GM12878 (cell line): Measurements from ENCODE around the gene TBKBP1. TPM values are rescaled to one million over a fixed set of nuclear protein-coding genes. Genes with fewer than 3 reads are reported as not detected.

Source experiments
- ATAC-seq: fragments of 200-7000 bp; cut with Tn5 transposase; 3 replicates; pipeline ENCODE4 v1.9.1; 2020; ENCODE audit warnings: mild to moderate bottlenecking, moderate library complexity
- BruUV-seq: library from RNA; stranded (reverse); fragments of 400-500 nt; replicated peaks from 2 replicates; lab custom pipeline; 2021; lab: Mats Ljungman, UMichigan
- CTCF ChIA-PET: fragments of 300-600 bp; sonication (Branson Sonifier 250); formaldehyde crosslinking; extraction: SDS; loops from one replicate; lab custom pipeline; 2021; ENCODE audit warnings: inconsistent platforms; lab: Yijun Ruan, JAX
- POLR2A ChIA-PET: fragments of 350-600 bp; formaldehyde crosslinking; extraction: SDS; loops from one replicate; lab custom pipeline; 2021; ENCODE audit warnings: inconsistent platforms; lab: Charles Lee
- RAD21 ChIA-PET: fragments of 300-600 bp; sonication (Branson Sonifier 250); formaldehyde crosslinking; loops from one replicate; lab custom pipeline; 2023; ENCODE audit warnings: antibody characterized with exemption; ENCODE audit not compliant: unreplicated experiment; lab: Charles Lee
- SMC1A ChIA-PET: fragments of 300-600 bp; sonication (Branson Sonifier 250); formaldehyde crosslinking; loops from one replicate; lab custom pipeline; 2023; ENCODE audit not compliant: unreplicated experiment, uncharacterized antibody; lab: Charles Lee
- DNase-seq: peaks from one replicate; pipeline ENCODE4 v3.0.0-alpha.2; 2011; ENCODE audit warnings: low read depth, low spot score
- FAIRE-seq: peaks from 3 replicates; lab custom pipeline; 2011; peaks lifted over from hg19 to GRCh38; lab: Jason Lieb, UNC
- H2AFZ ChIP-seq: 2 replicates; pipeline ENCODE4 v1.6.0; 2011; ENCODE audit warnings: low read depth, low read length, control low read depth; ENCODE audit not compliant: control insufficient read depth
- H3K27ac ChIP-seq: 2 replicates; pipeline ENCODE4 v1.5.1; 2011; ENCODE audit warnings: control low read depth; ENCODE audit not compliant: control insufficient read depth, insufficient read depth
- H3K27me3 ChIP-seq, 2 experiments: replicated peaks in 1 of 2; 2 replicates each; pipeline versions ENCODE4 v1.6.0 to v1.6.1; 2011; ENCODE audit warnings: low read length in 1 of 2; ENCODE audit not compliant: control insufficient read depth in 2 of 2, insufficient read depth in 2 of 2
- H3K36me3 ChIP-seq, 2 experiments: 2 replicates each; pipeline ENCODE4 v1.5.1; 2011; ENCODE audit warnings: low read length in 1 of 2; ENCODE audit not compliant: control insufficient read depth in 2 of 2, insufficient read depth in 2 of 2
- H3K4me1 ChIP-seq: 2 replicates; pipeline ENCODE4 v1.6.1; 2011; ENCODE audit warnings: mild to moderate bottlenecking, low read length, moderate library complexity, mixed read lengths; ENCODE audit not compliant: control insufficient read depth, insufficient read depth
- H3K4me2 ChIP-seq: 2 replicates; pipeline ENCODE4 v1.6.0; 2011; ENCODE audit warnings: control low read depth; ENCODE audit not compliant: control insufficient read depth, insufficient read depth
- H3K4me3 ChIP-seq: fragments of 200-600 bp; sonication (generic); 2 replicates; pipeline ENCODE4 v1.5.1; 2016
- H3K79me2 ChIP-seq: 2 replicates; pipeline ENCODE4 v1.6.0; 2011; ENCODE audit warnings: low read length; ENCODE audit not compliant: control insufficient read depth, insufficient read depth
- H3K9ac ChIP-seq: 2 replicates; pipeline ENCODE4 v1.8.0; 2011; ENCODE audit warnings: low read length, control low read depth, mixed read lengths; ENCODE audit not compliant: control insufficient read depth, insufficient read depth
- H3K9me3 ChIP-seq: replicated peaks from 3 replicates; pipeline ENCODE4 v1.5.1; 2011; ENCODE audit warnings: mild to moderate bottlenecking, low read length; ENCODE audit not compliant: control insufficient read depth, insufficient read depth
- H4K20me1 ChIP-seq: 2 replicates; pipeline ENCODE4 v1.6.0; 2011; ENCODE audit not compliant: control insufficient read depth, insufficient read depth
- BCL11A ChIP-seq: IDR thresholded peaks from 2 replicates; pipeline ENCODE4 v1.6.1; 2011; ENCODE audit warnings: low read depth, low read length
- CEBPB ChIP-seq, 2 experiments: fragments of 150-350 bp in 1 of 2; IDR thresholded peaks; 2 replicates each; pipeline ENCODE4 v1.6.1; 2012 to 2014; ENCODE audit warnings: low read depth in 2 of 2, low read length in 2 of 2, borderline replicate concordance in 1 of 2, inconsistent platforms in 1 of 2
- MYB ChIP-seq: fragments of 150-350 bp; IDR thresholded peaks from 2 replicates; pipeline ENCODE4 v1.6.1; 2014; ENCODE audit warnings: mild to moderate bottlenecking, low read depth, low read length, borderline replicate concordance
- NFYA ChIP-seq: IDR thresholded peaks from 2 replicates; pipeline ENCODE4 v1.6.1; 2011; ENCODE audit warnings: low read depth, mild to moderate bottlenecking, low read length, improper control_type of control experiment, borderline replicate concordance
- SRF ChIP-seq, 2 experiments: IDR thresholded peaks; 2 replicates each; pipeline ENCODE4 v1.6.1; 2011; ENCODE audit warnings: low read depth in 2 of 2, low read length in 2 of 2, mild to moderate bottlenecking in 1 of 2, moderate library complexity in 1 of 2
- STAT1 ChIP-seq: fragments of 450-650 bp; conservative IDR thresholded peaks from 2 replicates; pipeline ENCODE4 v1.6.1; 2014; ENCODE audit warnings: antibody characterized with exemption, mild to moderate bottlenecking
- ZNF274 ChIP-seq: IDR thresholded peaks from one replicate; pipeline ENCODE4 v1.8.0; 2011; ENCODE audit not compliant: insufficient read length, insufficient read depth
- ZSCAN29 ChIP-seq: fragments of 450-650 bp; IDR thresholded peaks from 2 replicates; pipeline ENCODE4 v1.6.1; 2017; ENCODE audit warnings: mild to moderate bottlenecking, moderate library complexity
- WGBS: methylation state at CpG from one replicate; pipeline ENCODE4 v1.1.6; 2016; ENCODE audit warnings: low lambda C conversion rate; ENCODE audit not compliant: insufficient replicate concordance, insufficient coverage; ENCODE audit errors: missing lambda C conversion rate; 5-methylcytosine and 5-hydroxymethylcytosine counted together
- in situ Hi-C: fragments of 300-500 bp; cut with MboI; formaldehyde crosslinking; loops from 9 replicates; pipeline ENCODE4 v1.14.3; 2018; ENCODE audit warnings: mixed read lengths
- intact Hi-C: fragments of 100-400 bp; cut with micrococcal nuclease; formaldehyde crosslinking; loops from one replicate; pipeline ENCODE4 v1.14.2; 2022; ENCODE audit not compliant: unreplicated experiment
- polyA plus RNA-seq, 11 experiments: library from polyadenylated mRNA; depleted of rRNA in 4 of 11; unstranded in 6 of 11; stranded (reverse) in 5 of 11; fragments of >200 nt; fragmentation: Nextera tagmentation in 4 of 11; fragmentation: Illumina TruSeq in 1 of 11; extraction: Ambion mirVana in 4 of 11; extraction: Trizol in 1 of 11; gene quantifications; 1 replicate in 1 of 11; 2 replicates in 10 of 11; pipeline versions ENCODE4 v1.2.1 to v1.2.3, GENCODE V29; 2011 to 2016; ENCODE audit warnings: inconsistent platforms in 2 of 11, missing spikeins in 2 of 11, low read depth in 1 of 11
- total RNA-seq, 4 experiments: library from RNA; depleted of rRNA in 3 of 4; stranded (reverse); fragments of >200 nt in 3 of 4; fragmentation: Illumina TruSeq in 1 of 4; extraction: Trizol in 1 of 4; gene quantifications; 2 replicates each; pipeline versions ENCODE4 v1.2.1 to v1.2.3, GENCODE V29; 2013 to 2021
- TF ChIP-seq, protein P1 (sequence below): IDR thresholded peaks from 2 replicates; pipeline ENCODE4 v1.6.1; 2012; ENCODE audit warnings: low read depth, low read length, improper control_type of control experiment
- TF ChIP-seq, protein P2 (sequence below): fragments of 450-650 bp; IDR thresholded peaks from 2 replicates; pipeline ENCODE4 v1.6.1; 2017; ENCODE audit warnings: mild to moderate bottlenecking, low read depth, inconsistent platforms; ENCODE audit not compliant: poor library complexity, severe bottlenecking
- TF ChIP-seq, protein P3 (sequence below): IDR thresholded peaks from 2 replicates; pipeline ENCODE4 v1.6.1; 2011; ENCODE audit warnings: low read depth, low read length, improper control_type of control experiment, borderline replicate concordance

Gene TBKBP1
- total and polyA plus RNA-seq, 10 of the 15 experiments (the other 5 are each of a cell fraction or from before 2014, with no cell fraction given) = 0.11 to 2.7 (median 0.74) TPM; not detected in 3

DNA sequence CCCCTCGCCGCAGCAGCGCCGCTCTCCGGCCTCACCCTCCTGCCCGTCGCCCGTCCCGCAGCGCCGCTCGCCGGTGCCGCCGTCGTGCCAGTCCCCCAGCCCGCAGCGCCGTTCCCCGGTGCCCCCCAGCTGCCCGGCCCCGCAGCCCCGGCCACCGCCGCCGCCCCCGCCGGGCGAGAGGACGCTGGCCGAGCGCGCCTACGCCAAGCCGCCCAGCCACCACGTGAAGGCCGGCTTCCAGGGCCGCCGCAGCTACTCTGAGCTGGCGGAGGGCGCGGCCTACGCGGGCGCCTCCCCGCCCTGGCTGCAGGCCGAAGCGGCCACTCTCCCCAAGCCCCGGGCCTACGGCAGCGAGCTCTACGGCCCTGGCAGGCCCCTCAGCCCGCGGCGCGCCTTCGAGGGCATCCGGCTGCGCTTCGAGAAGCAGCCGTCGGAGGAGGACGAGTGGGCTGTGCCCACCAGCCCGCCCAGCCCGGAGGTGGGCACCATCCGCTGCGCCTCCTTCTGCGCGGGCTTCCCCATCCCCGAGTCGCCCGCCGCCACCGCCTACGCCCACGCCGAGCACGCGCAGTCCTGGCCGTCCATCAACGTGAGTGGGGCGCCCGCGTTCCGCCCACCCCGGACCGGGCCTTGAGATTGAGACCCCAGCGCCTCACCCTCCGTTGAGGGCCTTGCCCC, 15.0 kb downstream of the TBKBP1 start:
- CTCF ChIA-PET = interaction anchor here (1.3 to 2.1 kb wide), 2 partner anchors 9 kb away, joined by 3 to 6 read pairs; no protein-coding TSS in a partner anchor
- SMC1A ChIA-PET = interaction anchor here (1.0 to 1.5 kb wide), 2 partner anchors 9 to 45 kb away, joined by 3 to 4 read pairs; no protein-coding TSS in a partner anchor
- H3K79me2 ChIP-seq = no peaks in the 10 kb centered on the region
- H3K9me3 ChIP-seq = no peaks in the 10 kb centered on the region
- TF ChIP-seq CEBPB (IDR thresholded peaks at IDR 0.05; ENCODE audit: borderline replicate concordance in 1 of 2, low read depth in 2 of 2, low read length in 2 of 2) (no peak), SRF (IDR thresholded peaks at IDR 0.05; ENCODE audit: low read depth in 2 of 2, low read length in 2 of 2) (no peak), MYB (no peak), ZNF274 (no peak), STAT1 (no peak), NFYA (no peak), ZSCAN29 (no peak), BCL11A (no peak)
- TF ChIP-seq, protein P1, sequence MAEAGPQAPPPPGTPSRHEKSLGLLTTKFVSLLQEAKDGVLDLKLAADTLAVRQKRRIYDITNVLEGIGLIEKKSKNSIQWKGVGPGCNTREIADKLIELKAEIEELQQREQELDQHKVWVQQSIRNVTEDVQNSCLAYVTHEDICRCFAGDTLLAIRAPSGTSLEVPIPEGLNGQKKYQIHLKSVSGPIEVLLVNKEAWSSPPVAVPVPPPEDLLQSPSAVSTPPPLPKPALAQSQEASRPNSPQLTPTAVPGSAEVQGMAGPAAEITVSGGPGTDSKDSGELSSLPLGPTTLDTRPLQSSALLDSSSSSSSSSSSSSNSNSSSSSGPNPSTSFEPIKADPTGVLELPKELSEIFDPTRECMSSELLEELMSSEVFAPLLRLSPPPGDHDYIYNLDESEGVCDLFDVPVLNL = no peak
- TF ChIP-seq, protein P2, sequence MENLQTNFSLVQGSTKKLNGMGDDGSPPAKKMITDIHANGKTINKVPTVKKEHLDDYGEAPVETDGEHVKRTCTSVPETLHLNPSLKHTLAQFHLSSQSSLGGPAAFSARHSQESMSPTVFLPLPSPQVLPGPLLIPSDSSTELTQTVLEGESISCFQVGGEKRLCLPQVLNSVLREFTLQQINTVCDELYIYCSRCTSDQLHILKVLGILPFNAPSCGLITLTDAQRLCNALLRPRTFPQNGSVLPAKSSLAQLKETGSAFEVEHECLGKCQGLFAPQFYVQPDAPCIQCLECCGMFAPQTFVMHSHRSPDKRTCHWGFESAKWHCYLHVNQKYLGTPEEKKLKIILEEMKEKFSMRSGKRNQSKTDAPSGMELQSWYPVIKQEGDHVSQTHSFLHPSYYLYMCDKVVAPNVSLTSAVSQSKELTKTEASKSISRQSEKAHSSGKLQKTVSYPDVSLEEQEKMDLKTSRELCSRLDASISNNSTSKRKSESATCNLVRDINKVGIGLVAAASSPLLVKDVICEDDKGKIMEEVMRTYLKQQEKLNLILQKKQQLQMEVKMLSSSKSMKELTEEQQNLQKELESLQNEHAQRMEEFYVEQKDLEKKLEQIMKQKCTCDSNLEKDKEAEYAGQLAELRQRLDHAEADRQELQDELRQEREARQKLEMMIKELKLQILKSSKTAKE = no peak
- TF ChIP-seq, protein P3, sequence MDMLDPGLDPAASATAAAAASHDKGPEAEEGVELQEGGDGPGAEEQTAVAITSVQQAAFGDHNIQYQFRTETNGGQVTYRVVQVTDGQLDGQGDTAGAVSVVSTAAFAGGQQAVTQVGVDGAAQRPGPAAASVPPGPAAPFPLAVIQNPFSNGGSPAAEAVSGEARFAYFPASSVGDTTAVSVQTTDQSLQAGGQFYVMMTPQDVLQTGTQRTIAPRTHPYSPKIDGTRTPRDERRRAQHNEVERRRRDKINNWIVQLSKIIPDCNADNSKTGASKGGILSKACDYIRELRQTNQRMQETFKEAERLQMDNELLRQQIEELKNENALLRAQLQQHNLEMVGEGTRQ = no peak
- no peak overlapping the region for H3K27ac ChIP-seq
- ATAC-seq = no peak
- RAD21 ChIA-PET = interaction anchor here (1.2 to 2.3 kb wide), 3 partner anchors 7 to 11 kb away, joined by 5 to 6 read pairs (median 5); no protein-coding TSS in a partner anchor
- DNase-seq = no peak
- intact Hi-C loops = no loop called here
- FAIRE-seq = no peak
- H3K27me3 ChIP-seq = no peaks in the 10 kb centered on the region; a peak in 1 of 4 replicates
- POLR2A ChIA-PET = no interaction called here
- H4K20me1 ChIP-seq = no peaks in the 10 kb centered on the region
- H3K36me3 ChIP-seq = no peaks in the 10 kb centered on the region
- no peak overlapping the region for H3K4me2 ChIP-seq
- no peak overlapping the region for H3K9ac ChIP-seq
- WGBS = 89% methylated on average over 36 of the region's 89 CpGs
- in situ Hi-C loops = no loop called here
- BruUV-seq = no TSS peak
- H3K4me3 ChIP-seq = no peak overlapping the region
- no peak overlapping the region for H2AFZ ChIP-seq
- peaks cover 36% of the 10 kb centered on the region for H3K4me1 ChIP-seq
